GM23338 (cell line): ENCODE results near the gene PTGR3. TPM values are rescaled to one million over a fixed set of nuclear protein-coding genes. Genes with fewer than 3 reads are reported as not detected.

Experiments
- CREB1 ChIP-seq: fragments of 250-450 bp; sonication (Bioruptor Pico); IDR thresholded peaks from 2 replicates; pipeline ENCODE4 v1.5.0; 2020; ENCODE audit warnings: low read depth, mild to moderate bottlenecking, moderate library complexity
- REST ChIP-seq: IDR thresholded peaks from one replicate; pipeline ENCODE4 v1.6.1; 2018; ENCODE audit warnings: antibody characterized with exemption; ENCODE audit not compliant: unreplicated experiment
- STAT1 ChIP-seq: IDR thresholded peaks from one replicate; pipeline ENCODE4 v1.6.1; 2016; ENCODE audit warnings: antibody characterized with exemption; ENCODE audit not compliant: unreplicated experiment
- ZNF114 ChIP-seq: fragments of 250-450 bp; sonication (Bioruptor Pico); IDR thresholded peaks from 2 replicates; pipeline ENCODE4 v1.5.0; 2020; ENCODE audit warnings: mild to moderate bottlenecking, moderate library complexity
- ZNF331 ChIP-seq: fragments of 250-450 bp; sonication (Bioruptor Pico); IDR thresholded peaks from 2 replicates; pipeline ENCODE4 v1.5.0; 2020; ENCODE audit warnings: low read depth, mild to moderate bottlenecking, moderate library complexity
- ZNF462 ChIP-seq: fragments of 250-450 bp; sonication (Bioruptor Pico); IDR thresholded peaks from 2 replicates; pipeline ENCODE4 v1.5.0; 2020; ENCODE audit warnings: mild to moderate bottlenecking, moderate library complexity
- polyA plus RNA-seq: library from polyadenylated mRNA; unstranded; fragments of >200 nt; fragmentation: Nextera tagmentation; extraction: Ambion mirVana; gene quantifications from 2 replicates; pipeline ENCODE4 v1.2.1, GENCODE V29; 2016
- total RNA-seq: library from RNA; depleted of rRNA; stranded (reverse); fragments of >200 nt; shearing (Covaris generic); gene quantifications from 2 replicates; pipeline ENCODE4 v1.2.3, GENCODE V29; 2014
- TF ChIP-seq, protein P1 (sequence below), 2 experiments: fragments of 200-600 bp in 1 of 2; sonication (generic) in 1 of 2; conservative IDR thresholded peaks; 2 replicates each; pipeline versions ENCODE4 v1.5.1 to v1.6.1; 2016 to 2017; ENCODE audit warnings: antibody characterized with exemption in 2 of 2, low read depth in 2 of 2, mild to moderate bottlenecking in 2 of 2, moderate library complexity in 1 of 2

The PTGR3 gene
- total and polyA plus RNA-seq, 2 experiments from 2014 or later = 0.84 to 1.5 TPM

DNA sequence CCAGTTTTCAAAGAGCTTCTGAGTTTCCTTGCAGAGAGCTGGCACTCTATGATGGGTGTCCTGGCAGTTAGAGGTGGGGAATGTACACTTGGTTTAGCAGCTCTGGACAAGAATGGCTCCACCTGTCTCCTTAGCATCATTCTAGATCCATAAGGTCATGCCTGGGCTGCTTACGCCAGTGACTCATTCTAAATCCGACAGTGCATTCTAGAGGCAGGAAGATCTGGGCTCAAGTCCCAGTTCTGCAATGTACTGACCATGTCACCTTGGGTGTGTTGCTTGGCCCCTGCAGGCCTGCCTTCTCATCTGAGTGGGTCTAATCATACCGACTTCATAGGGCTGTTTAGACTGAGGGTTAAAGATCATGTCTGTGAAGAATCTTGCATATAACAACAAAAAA lies 46.5 kb downstream of the PTGR3 start (continued):
- TF ChIP-seq ZNF462 (CRISPR knock-in tag) (no peak), ZNF331 (CRISPR knock-in tag) (no peak), STAT1 (no peak), CREB1 (CRISPR knock-in tag) (no peak), REST (no peak), ZNF114 (CRISPR knock-in tag) (no peak)
- TF ChIP-seq, protein P1, sequence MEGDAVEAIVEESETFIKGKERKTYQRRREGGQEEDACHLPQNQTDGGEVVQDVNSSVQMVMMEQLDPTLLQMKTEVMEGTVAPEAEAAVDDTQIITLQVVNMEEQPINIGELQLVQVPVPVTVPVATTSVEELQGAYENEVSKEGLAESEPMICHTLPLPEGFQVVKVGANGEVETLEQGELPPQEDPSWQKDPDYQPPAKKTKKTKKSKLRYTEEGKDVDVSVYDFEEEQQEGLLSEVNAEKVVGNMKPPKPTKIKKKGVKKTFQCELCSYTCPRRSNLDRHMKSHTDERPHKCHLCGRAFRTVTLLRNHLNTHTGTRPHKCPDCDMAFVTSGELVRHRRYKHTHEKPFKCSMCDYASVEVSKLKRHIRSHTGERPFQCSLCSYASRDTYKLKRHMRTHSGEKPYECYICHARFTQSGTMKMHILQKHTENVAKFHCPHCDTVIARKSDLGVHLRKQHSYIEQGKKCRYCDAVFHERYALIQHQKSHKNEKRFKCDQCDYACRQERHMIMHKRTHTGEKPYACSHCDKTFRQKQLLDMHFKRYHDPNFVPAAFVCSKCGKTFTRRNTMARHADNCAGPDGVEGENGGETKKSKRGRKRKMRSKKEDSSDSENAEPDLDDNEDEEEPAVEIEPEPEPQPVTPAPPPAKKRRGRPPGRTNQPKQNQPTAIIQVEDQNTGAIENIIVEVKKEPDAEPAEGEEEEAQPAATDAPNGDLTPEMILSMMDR (conservative IDR thresholded peaks at IDR 0.05; ENCODE audit: low read depth in 2 of 2) = no peak
